ENCODE results near the gene OCSTAMP.

- TF ChIP-seq CTCF (IDR thresholded peaks at IDR 0.05) (no peak), POLR2A (IDR thresholded peaks at IDR 0.05) (no peak)
Observed at GRCh38 chr20:46581391-46581790, 30.9 kb upstream of the OCSTAMP start.
